HepG2 (cell line): ENCODE results near the gene NT5C. TPM values are rescaled to one million over a fixed set of nuclear protein-coding genes. Genes with fewer than 3 reads are reported as not detected.

Experiments
- ESRRA ChIP-seq: sonication (generic); formaldehyde crosslinking; IDR thresholded peaks from 2 replicates; pipeline ENCODE4 v1.5.1; 2020; ENCODE audit warnings: mild to moderate bottlenecking, low read depth, missing genetic modification reagents
- NCOA1 ChIP-seq: sonication (generic); formaldehyde crosslinking; IDR thresholded peaks from 2 replicates; pipeline ENCODE4 v1.9.0; 2021; ENCODE audit warnings: missing genetic modification reagents
- SMAD9 ChIP-seq: sonication (generic); formaldehyde crosslinking; IDR thresholded peaks from 2 replicates; pipeline ENCODE4 v1.5.1; 2020; ENCODE audit warnings: mild to moderate bottlenecking, missing genetic modification reagents
- TBX2 ChIP-seq: sonication (generic); formaldehyde crosslinking; IDR thresholded peaks from 2 replicates; pipeline ENCODE4 v1.5.0; 2020; ENCODE audit warnings: missing genetic modification reagents, mild to moderate bottlenecking, borderline replicate concordance
- THAP9 ChIP-seq: sonication (generic); formaldehyde crosslinking; IDR thresholded peaks from 2 replicates; pipeline ENCODE4; 2020; ENCODE audit warnings: missing genetic modification reagents, mild to moderate bottlenecking, borderline replicate concordance
- ZBTB21 ChIP-seq: sonication (generic); formaldehyde crosslinking; IDR thresholded peaks from 2 replicates; pipeline ENCODE4 v1.4.0; 2020; ENCODE audit warnings: missing genetic modification reagents
- ZBTB26 ChIP-seq: IDR thresholded peaks from 2 replicates; pipeline ENCODE4 v1.6.1; 2016; ENCODE audit warnings: missing compliant biosample characterization, missing genetic modification reagents, borderline replicate concordance
- ZBTB3 ChIP-seq: sonication (generic); formaldehyde crosslinking; IDR thresholded peaks from 2 replicates; pipeline ENCODE4 v1.4.0; 2020; ENCODE audit warnings: low read depth, mild to moderate bottlenecking, moderate library complexity, missing genetic modification reagents, borderline replicate concordance
- ZNF281 ChIP-seq: sonication (generic); formaldehyde crosslinking; IDR thresholded peaks from 2 replicates; pipeline ENCODE4 v1.4.0; 2020; ENCODE audit warnings: missing genetic modification reagents, borderline replicate concordance
- ZNF331 ChIP-seq: sonication (generic); formaldehyde crosslinking; IDR thresholded peaks from 2 replicates; pipeline ENCODE4 v1.4.0; 2020; ENCODE audit warnings: missing genetic modification reagents
- ZNF710 ChIP-seq: sonication (generic); formaldehyde crosslinking; IDR thresholded peaks from 2 replicates; pipeline ENCODE4 v1.5.0; 2020; ENCODE audit warnings: mild to moderate bottlenecking, missing genetic modification reagents, borderline replicate concordance
- polyA plus RNA-seq, 8 experiments: library from polyadenylated mRNA; depleted of rRNA in 3 of 8; stranded (reverse) in 7 of 8; unstranded in 1 of 8; fragments of >200 nt; fragmentation: Illumina TruSeq in 4 of 8; extraction: Trizol in 4 of 8; gene quantifications; 2 replicates each; pipeline versions ENCODE4 v1.2.1 to v1.2.3, GENCODE V29; 2011 to 2016; ENCODE audit warnings: low read depth in 4 of 8, missing spikeins in 1 of 8, mixed read lengths in 1 of 8; ENCODE audit not compliant: insufficient read depth in 1 of 8
- total RNA-seq, 5 experiments: library from RNA; depleted of rRNA; stranded (reverse); fragments of >200 nt; fragmentation: Illumina TruSeq; extraction: Trizol; gene quantifications; 2 replicates each; pipeline ENCODE4 v1.2.3, GENCODE V29; 2016; ENCODE audit warnings: low read depth in 1 of 5
- TF ChIP-seq, protein P1 (sequence below): sonication (generic); formaldehyde crosslinking; conservative IDR thresholded peaks from 2 replicates; pipeline ENCODE4 v1.8.0; 2022; ENCODE audit warnings: missing genetic modification reagents
- TF ChIP-seq, protein P2 (sequence below): IDR thresholded peaks from 2 replicates; pipeline ENCODE4 v1.6.1; 2016
- TF ChIP-seq, protein P3 (sequence below): sonication (generic); formaldehyde crosslinking; IDR thresholded peaks from 2 replicates; pipeline ENCODE4 v1.5.0; 2020; ENCODE audit warnings: missing genetic modification reagents

NT5C gene
- total and polyA plus RNA-seq, 2 of the 13 experiments (the other 11 are each of a cell fraction or from before 2014, with no cell fraction given) = 42.8 to 48.6 TPM

DNA sequence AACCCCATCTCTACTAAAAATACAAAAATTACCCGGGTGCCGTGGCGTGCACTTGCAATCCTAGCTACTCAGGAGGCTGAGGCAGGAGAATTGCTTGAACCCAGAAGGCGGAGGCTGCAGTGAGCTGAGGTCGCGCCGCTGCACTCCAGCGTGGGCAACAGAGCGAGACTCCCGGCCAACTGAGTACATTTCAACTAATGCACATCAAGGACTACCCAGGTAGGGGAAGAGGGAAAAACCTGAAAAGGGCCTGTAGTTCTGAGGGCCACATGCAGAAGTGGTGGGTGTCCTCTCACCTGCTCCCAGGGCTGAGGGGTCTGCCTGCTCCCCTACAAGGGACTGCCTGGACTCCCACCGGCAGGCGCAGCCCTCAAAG, 44.4 kb downstream of the NT5C start (continued):
- TF ChIP-seq ZNF331 (CRISPR knock-in tag) (no peak), ESRRA (CRISPR knock-in tag) (no peak), ZBTB26 (CRISPR knock-in tag) (no peak), ZNF710 (CRISPR knock-in tag) (0 out of 2 replicates have a peak, but pooled peaks have one; percentile 44), TBX2 (CRISPR knock-in tag) (peak; percentile 15; the same call in 1 of the 2 replicates), NCOA1 (CRISPR knock-in tag) (0 out of 2 replicates have a peak, but pooled peaks have one; percentile 59), SMAD9 (CRISPR knock-in tag) (no peak), THAP9 (CRISPR knock-in tag) (0 out of 2 replicates have a peak, but pooled peaks have one; percentile 9), ZBTB3 (0 out of 2 replicates have a peak, but pooled peaks have one; percentile 14), ZNF281 (CRISPR knock-in tag) (no peak), ZBTB21 (CRISPR knock-in tag) (no peak)
- TF ChIP-seq, protein P1, sequence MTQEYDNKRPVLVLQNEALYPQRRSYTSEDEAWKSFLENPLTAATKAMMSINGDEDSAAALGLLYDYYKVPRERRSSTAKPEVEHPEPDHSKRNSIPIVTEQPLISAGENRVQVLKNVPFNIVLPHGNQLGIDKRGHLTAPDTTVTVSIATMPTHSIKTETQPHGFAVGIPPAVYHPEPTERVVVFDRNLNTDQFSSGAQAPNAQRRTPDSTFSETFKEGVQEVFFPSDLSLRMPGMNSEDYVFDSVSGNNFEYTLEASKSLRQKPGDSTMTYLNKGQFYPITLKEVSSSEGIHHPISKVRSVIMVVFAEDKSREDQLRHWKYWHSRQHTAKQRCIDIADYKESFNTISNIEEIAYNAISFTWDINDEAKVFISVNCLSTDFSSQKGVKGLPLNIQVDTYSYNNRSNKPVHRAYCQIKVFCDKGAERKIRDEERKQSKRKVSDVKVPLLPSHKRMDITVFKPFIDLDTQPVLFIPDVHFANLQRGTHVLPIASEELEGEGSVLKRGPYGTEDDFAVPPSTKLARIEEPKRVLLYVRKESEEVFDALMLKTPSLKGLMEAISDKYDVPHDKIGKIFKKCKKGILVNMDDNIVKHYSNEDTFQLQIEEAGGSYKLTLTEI (CRISPR knock-in tag) = no peak
- TF ChIP-seq, protein P2, sequence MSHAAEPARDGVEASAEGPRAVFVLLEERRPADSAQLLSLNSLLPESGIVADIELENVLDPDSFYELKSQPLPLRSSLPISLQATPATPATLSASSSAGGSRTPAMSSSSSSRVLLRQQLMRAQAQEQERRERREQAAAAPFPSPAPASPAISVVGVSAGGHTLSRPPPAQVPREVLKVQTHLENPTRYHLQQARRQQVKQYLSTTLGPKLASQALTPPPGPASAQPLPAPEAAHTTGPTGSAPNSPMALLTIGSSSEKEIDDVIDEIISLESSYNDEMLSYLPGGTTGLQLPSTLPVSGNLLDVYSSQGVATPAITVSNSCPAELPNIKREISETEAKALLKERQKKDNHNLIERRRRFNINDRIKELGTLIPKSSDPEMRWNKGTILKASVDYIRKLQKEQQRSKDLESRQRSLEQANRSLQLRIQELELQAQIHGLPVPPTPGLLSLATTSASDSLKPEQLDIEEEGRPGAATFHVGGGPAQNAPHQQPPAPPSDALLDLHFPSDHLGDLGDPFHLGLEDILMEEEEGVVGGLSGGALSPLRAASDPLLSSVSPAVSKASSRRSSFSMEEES (CRISPR knock-in tag) = no peak
- TF ChIP-seq, protein P3, sequence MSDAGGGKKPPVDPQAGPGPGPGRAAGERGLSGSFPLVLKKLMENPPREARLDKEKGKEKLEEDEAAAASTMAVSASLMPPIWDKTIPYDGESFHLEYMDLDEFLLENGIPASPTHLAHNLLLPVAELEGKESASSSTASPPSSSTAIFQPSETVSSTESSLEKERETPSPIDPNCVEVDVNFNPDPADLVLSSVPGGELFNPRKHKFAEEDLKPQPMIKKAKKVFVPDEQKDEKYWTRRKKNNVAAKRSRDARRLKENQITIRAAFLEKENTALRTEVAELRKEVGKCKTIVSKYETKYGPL (CRISPR knock-in tag) = no peak
